Fibroblast of villous mesenchyme (primary cell): ENCODE measurements around the gene ABCG5. TPM values are rescaled to one million over a fixed set of nuclear protein-coding genes. Genes with fewer than 3 reads are reported as not detected.

Experiments
- DNase-seq: peaks from one replicate; pipeline ENCODE4 v3.0.0-alpha.2; 2010; ENCODE audit warnings: low read depth
- H3K4me3 ChIP-seq: 2 replicates; pipeline ENCODE4 v1.5.1; 2011; ENCODE audit warnings: low read depth, mild to moderate bottlenecking, low read length
- total RNA-seq: library from RNA; depleted of rRNA; stranded (reverse); fragments of >200 nt; gene quantifications from 2 replicates; pipeline ENCODE4 v1.2.3, GENCODE V29; 2012
- TF ChIP-seq, protein P1 (sequence below): IDR thresholded peaks from 2 replicates; pipeline ENCODE4 v1.5.1; 2012; ENCODE audit warnings: low read depth, mild to moderate bottlenecking, low read length; ENCODE audit not compliant: insufficient read depth

Gene ABCG5
- total RNA-seq, 1 donor, result not detected

GRCh38 chr2:43824512-43824911 lies 14.1 kb downstream of the ABCG5 start:
- H3K4me3 ChIP-seq, result no peak overlapping the region
- TF ChIP-seq, protein P1, sequence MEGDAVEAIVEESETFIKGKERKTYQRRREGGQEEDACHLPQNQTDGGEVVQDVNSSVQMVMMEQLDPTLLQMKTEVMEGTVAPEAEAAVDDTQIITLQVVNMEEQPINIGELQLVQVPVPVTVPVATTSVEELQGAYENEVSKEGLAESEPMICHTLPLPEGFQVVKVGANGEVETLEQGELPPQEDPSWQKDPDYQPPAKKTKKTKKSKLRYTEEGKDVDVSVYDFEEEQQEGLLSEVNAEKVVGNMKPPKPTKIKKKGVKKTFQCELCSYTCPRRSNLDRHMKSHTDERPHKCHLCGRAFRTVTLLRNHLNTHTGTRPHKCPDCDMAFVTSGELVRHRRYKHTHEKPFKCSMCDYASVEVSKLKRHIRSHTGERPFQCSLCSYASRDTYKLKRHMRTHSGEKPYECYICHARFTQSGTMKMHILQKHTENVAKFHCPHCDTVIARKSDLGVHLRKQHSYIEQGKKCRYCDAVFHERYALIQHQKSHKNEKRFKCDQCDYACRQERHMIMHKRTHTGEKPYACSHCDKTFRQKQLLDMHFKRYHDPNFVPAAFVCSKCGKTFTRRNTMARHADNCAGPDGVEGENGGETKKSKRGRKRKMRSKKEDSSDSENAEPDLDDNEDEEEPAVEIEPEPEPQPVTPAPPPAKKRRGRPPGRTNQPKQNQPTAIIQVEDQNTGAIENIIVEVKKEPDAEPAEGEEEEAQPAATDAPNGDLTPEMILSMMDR, result no peak
- DNase-seq, result no peak

GRCh38 chr2:43823751-43824150 lies 14.9 kb downstream of the ABCG5 start:
- TF ChIP-seq, protein P1, result no peak
- H3K4me3 ChIP-seq, result no peak overlapping the region
- DNase-seq, result no peak

GRCh38 chr2:43822839-43823238 lies 15.8 kb downstream of the ABCG5 start:
- TF ChIP-seq, protein P1, result no peak
- no peak overlapping the region for H3K4me3 ChIP-seq
- DNase-seq, result no peak

- TF ChIP-seq, protein P1, result no peak
- no peak for DNase-seq
- H3K4me3 ChIP-seq, result no peak overlapping the region
Measured at GRCh38 chr2:43819491-43820163, 19.0 kb downstream of the ABCG5 start.

GRCh38 chr2:43818761-43819160 lies 19.9 kb downstream of the ABCG5 start:
- DNase-seq, result peak; percentile 54
- TF ChIP-seq, protein P1, result no peak

GRCh38 chr2:43814711-43815110 lies 23.9 kb downstream of the ABCG5 start:
- TF ChIP-seq, protein P1, result no peak
- no peak overlapping the region for H3K4me3 ChIP-seq
- DNase-seq, result no peak

More at GRCh38 chr2:43818761-43819160, 19.9 kb downstream of the ABCG5 start:
- H3K4me3 ChIP-seq, result no peak overlapping the region

DNA sequence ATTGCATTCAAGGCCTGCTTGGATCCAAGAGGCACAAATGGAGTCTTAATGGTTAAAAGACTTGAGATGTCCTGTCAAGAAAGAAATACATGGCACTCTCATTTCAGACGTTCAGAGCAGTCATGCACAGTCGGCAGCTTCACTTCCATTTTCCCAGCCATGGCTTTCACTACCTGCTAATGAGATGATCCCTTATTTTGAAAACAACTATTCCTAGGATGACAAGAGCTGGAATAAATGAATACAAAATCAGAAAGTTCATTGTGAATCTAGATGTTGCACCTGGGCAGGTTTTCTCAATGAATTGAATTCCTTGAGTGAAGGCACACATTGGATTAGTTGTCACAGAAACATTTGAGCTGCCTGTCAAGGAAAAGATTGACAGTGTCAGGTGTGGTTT lies 25.7 kb downstream of the ABCG5 start:
- H3K4me3 ChIP-seq, result no peak overlapping the region
- no peak for DNase-seq
- TF ChIP-seq, protein P1, result no peak
